B cell (primary cell): ENCODE results near the gene PRKAG2. TPM values are rescaled to one million over a fixed set of nuclear protein-coding genes. Genes with fewer than 3 reads are reported as not detected.

Experiments
- ATAC-seq: fragments of 200-7000 bp; cut with Tn5 transposase; one replicate; pipeline ENCODE4 v1.10.0; 2021; ENCODE audit warnings: low read depth, mild to moderate bottlenecking, moderate number of reproducible peaks, moderate library complexity
- CTCF ChIA-PET: fragments of 350-600 bp; sonication (Branson Sonifier 250); formaldehyde crosslinking; loops from one replicate; lab custom pipeline; 2021; ENCODE audit warnings: antibody characterized with exemption, inconsistent platforms; lab: Charles Lee
- POLR2A ChIA-PET: fragments of 350-600 bp; sonication (Branson Sonifier 250); formaldehyde crosslinking; loops from one replicate; lab custom pipeline; 2021; ENCODE audit warnings: antibody characterized with exemption; lab: Charles Lee
- DNase-seq: peaks from one replicate; pipeline ENCODE4 v3.0.0; 2013
- H2AFZ ChIP-seq: 2 replicates; pipeline ENCODE4 v1.6.1; 2012; ENCODE audit warnings: mild to moderate bottlenecking, low read depth, low read length; ENCODE audit not compliant: insufficient read depth, poor library complexity, severe bottlenecking
- H3K27ac ChIP-seq, 2 donors: 1 replicate in 1 of 2; 2 replicates in 1 of 2; pipeline ENCODE4 v1.5.1; 2012 to 2013; ENCODE audit warnings: low read length in 2 of 2, mild to moderate bottlenecking in 2 of 2, moderate library complexity in 1 of 2
- H3K27me3 ChIP-seq, 4 experiments: fragments of 200-600 bp in 1 of 4; sonication (generic) in 1 of 4; replicated peaks in 1 of 4; 1 replicate in 2 of 4; 2 replicates in 2 of 4; pipeline versions ENCODE4 v1.6.1 to v1.7.0; 2013 to 2016; ENCODE audit warnings: low read length in 3 of 4, mild to moderate bottlenecking in 2 of 4, mixed read lengths in 1 of 4, moderate library complexity in 1 of 4; ENCODE audit not compliant: insufficient read depth in 4 of 4, control insufficient read depth in 3 of 4; ENCODE audit errors: control extremely low read depth in 1 of 4
- H3K36me3 ChIP-seq, 2 experiments: replicated peaks in 1 of 2; 1 replicate in 1 of 2; 2 replicates in 1 of 2; pipeline versions ENCODE4 v1.6.1 to v1.7.1; 2013; ENCODE audit warnings: low read length in 1 of 2; ENCODE audit not compliant: insufficient read depth in 2 of 2, control insufficient read depth in 1 of 2; ENCODE audit errors: control extremely low read depth in 1 of 2, extremely low read depth in 1 of 2
- H3K4me1 ChIP-seq, 2 donors: fragments of 200-600 bp in 1 of 2; sonication (generic) in 1 of 2; 1 replicate in 1 of 2; 2 replicates in 1 of 2; pipeline versions ENCODE4 v1.5.1 to v1.6.1; 2013 to 2017; ENCODE audit warnings: low read length in 2 of 2; ENCODE audit not compliant: control insufficient read depth in 2 of 2, insufficient read depth in 2 of 2
- H3K4me2 ChIP-seq: replicated peaks from 2 replicates; pipeline ENCODE3; 2012; ENCODE audit warnings: mild to moderate bottlenecking, low read depth, low read length; ENCODE audit not compliant: poor library complexity, severe bottlenecking
- H3K4me3 ChIP-seq, 5 experiments: fragments of 200-600 bp in 1 of 5; sonication (generic) in 1 of 5; 1 replicate in 3 of 5; 2 replicates in 2 of 5; pipeline versions ENCODE4 v1.5.1 to v1.7.0; 2011 to 2016; ENCODE audit warnings: low read length in 4 of 5, mild to moderate bottlenecking in 4 of 5, low read depth in 2 of 5, control low read depth in 1 of 5, moderate library complexity in 1 of 5; ENCODE audit not compliant: insufficient read depth in 1 of 5; ENCODE audit errors: control extremely low read depth in 1 of 5, extremely low read depth in 1 of 5
- H3K79me2 ChIP-seq: fragments of 200-600 bp; sonication (generic); one replicate; pipeline ENCODE4 v1.6.0; 2016; ENCODE audit warnings: low read length; ENCODE audit not compliant: control insufficient read depth, insufficient read depth
- H3K9ac ChIP-seq: fragments of 200-600 bp; sonication (generic); 2 replicates; pipeline ENCODE4 v1.6.1; 2017; ENCODE audit warnings: mild to moderate bottlenecking, low read length, moderate library complexity
- H3K9me3 ChIP-seq, 3 donors: one replicate each; pipeline versions ENCODE4 v1.6.1 to v1.7.1; 2013; ENCODE audit warnings: low read length in 2 of 3; ENCODE audit not compliant: control insufficient read depth in 2 of 3, insufficient read depth in 1 of 3; ENCODE audit errors: control extremely low read depth in 1 of 3
- H4K20me1 ChIP-seq: 2 replicates; pipeline ENCODE4 v1.6.0; 2012; ENCODE audit warnings: mild to moderate bottlenecking, low read length; ENCODE audit not compliant: insufficient read depth, control insufficient read depth, poor library complexity, severe bottlenecking
- H3K27ac Mint-ChIP-seq: one replicate; pipeline ENCODE4 v1.8.0; 2021; ENCODE audit warnings: mixed read lengths
- H3K27me3 Mint-ChIP-seq: one replicate; pipeline ENCODE4 v1.8.0; 2021; ENCODE audit warnings: mixed read lengths
- H3K4me1 Mint-ChIP-seq: one replicate; pipeline ENCODE4 v1.8.0; 2021; ENCODE audit warnings: mixed read lengths
- H3K4me3 Mint-ChIP-seq: one replicate; pipeline ENCODE4 v1.8.0; 2021; ENCODE audit warnings: mixed read lengths
- H3K9me3 Mint-ChIP-seq: one replicate; pipeline ENCODE4 v1.8.0; 2022; ENCODE audit warnings: mixed read lengths; ENCODE audit not compliant: insufficient read depth
- CTCF ChIP-seq: fragments of 200-600 bp; IDR thresholded peaks from one replicate; pipeline ENCODE4 v1.8.0; 2022; ENCODE audit warnings: antibody characterized with exemption, mild to moderate bottlenecking
- EZH2 ChIP-seq: IDR thresholded peaks from 2 replicates; pipeline ENCODE4 v1.6.1; 2012; ENCODE audit warnings: borderline replicate concordance, low read depth, mild to moderate bottlenecking, moderate library complexity, low read length; ENCODE audit not compliant: insufficient read depth, poor library complexity, severe bottlenecking
- WGBS: methylation state at CpG from one replicate; pipeline ENCODE4 v1.1.5; 2013; ENCODE audit warnings: missing lambda C conversion rate; ENCODE audit not compliant: insufficient coverage; 5-methylcytosine and 5-hydroxymethylcytosine counted together
- intact Hi-C: fragments of 100-400 bp; cut with micrococcal nuclease; formaldehyde crosslinking; loops from one replicate; pipeline ENCODE4 v1.10.0; 2022
- polyA plus RNA-seq: library from polyadenylated mRNA; depleted of rRNA; stranded (reverse); fragments of >200 nt; gene quantifications from 2 replicates; pipeline ENCODE4 v1.2.3, GENCODE V29; 2012
- total RNA-seq, 2 donors: library from RNA; stranded (reverse); fragments of 120-200 nt in 1 of 2; gene quantifications; 1 replicate in 1 of 2; 2 replicates in 1 of 2; pipeline versions ENCODE4 v1.2.3 to v1.2.4, GENCODE V29; 2013 to 2022

PRKAG2 gene
- total and polyA plus RNA-seq, 2 donors (not counting 1 experiment from before 2014, with no cell fraction given) = 22.1 to 56.3 TPM

- no peaks in the 10 kb centered on the region for H3K4me1 ChIP-seq
- intact Hi-C loops = no loop called here
- ATAC-seq (no peak), DNase-seq (no peak)
- H4K20me1 ChIP-seq = peaks cover 8% of the 10 kb centered on the region
- H3K4me2 ChIP-seq = no peak overlapping the region
- no peaks in the 10 kb centered on the region for H3K79me2 ChIP-seq
- Mint-ChIP-seq H3K27me3 (no peaks in the 10 kb centered on the region), H3K9me3 (peaks cover 5% of the 10 kb centered on the region), H3K27ac (no peak overlapping the region), H3K4me1 (no peaks in the 10 kb centered on the region), H3K4me3 (no peak overlapping the region)
- H3K9me3 ChIP-seq = peaks cover 0 to 17% (median 4%) of the 10 kb centered on the region in 3 donors
- H3K36me3 ChIP-seq = peaks cover 0 to 10% of the 10 kb centered on the region in 2 experiments
- H3K9ac ChIP-seq = no peak overlapping the region
- 100% methylated on average over 3 of the region's 3 CpGs for WGBS
- no peak overlapping the region for H3K27ac ChIP-seq
- H2AFZ ChIP-seq = no peak overlapping the region
- H3K27me3 ChIP-seq = no peaks in the 10 kb centered on the region
- ChIA-PET CTCF (no interaction called here), POLR2A (no interaction called here)
- no peak overlapping the region for H3K4me3 ChIP-seq
- TF ChIP-seq CTCF (no peak), EZH2 (no peak)
Measured at GRCh38 chr7:151664268-151664667, 212.6 kb downstream of the PRKAG2 start.

GRCh38 chr7:151663382-151664100 lies 213.4 kb downstream of the PRKAG2 start:
- Histone ChIP-seq H3K27me3 (no peaks in the 10 kb centered on the region), H2AFZ (no peak overlapping the region), H3K9ac (no peak overlapping the region), H4K20me1 (peaks cover 8% of the 10 kb centered on the region), H3K4me1 (no peaks in the 10 kb centered on the region), H3K79me2 (no peaks in the 10 kb centered on the region), H3K27ac (no peak overlapping the region), H3K36me3 (peaks cover 0 to 10% of the 10 kb centered on the region in 2 experiments), H3K9me3 (peaks cover 0 to 15% (median 4%) of the 10 kb centered on the region in 3 donors), H3K4me3 (no peak overlapping the region), H3K4me2 (no peak overlapping the region)
- ATAC-seq (no peak), DNase-seq (no peak)
- H3K27me3 Mint-ChIP-seq = no peaks in the 10 kb centered on the region
- H3K27ac Mint-ChIP-seq = no peak overlapping the region
- 96% methylated on average over 7 of the region's 13 CpGs for WGBS
- H3K4me1 Mint-ChIP-seq = no peaks in the 10 kb centered on the region
- ChIA-PET POLR2A (no interaction called here), CTCF (interaction anchor here (1.0 kb wide), 1 partner anchor 92 kb away, joined by 3 read pairs; no protein-coding TSS in a partner anchor)
- H3K9me3 Mint-ChIP-seq = peaks cover 2% of the 10 kb centered on the region
- TF ChIP-seq CTCF (no peak), EZH2 (no peak)
- no peak overlapping the region for H3K4me3 Mint-ChIP-seq
- intact Hi-C loops = no loop called here
